Measurements from ENCODE around the gene GATA5.

GATA5 gene

GRCh38 chr20:62482146-62482809, 6.5 kb upstream of the GATA5 start:
- Histone ChIP-seq H3K27ac (no peak overlapping the region), H3K4me3 (ENCODE audit: low read depth, low read length) (no peak overlapping the region), H3K36me3 (replicated peaks) (no peaks in the 10 kb centered on the region), H3K27me3 (replicated peaks) (peaks cover 92% of the 10 kb centered on the region)
- no peak for TF ChIP-seq CTCF (IDR thresholded peaks at IDR 0.05; ENCODE audit: low read depth, low read length, missing control alignments)
- in situ Hi-C loops (cut with HindIII; ENCODE audit: low pct_ligation_motif_present, low sequenced_read_pairs), result no loop called here
- DNase-seq, result no peak

GRCh38 chr20:62481425-62482145, 5.8 kb upstream of the GATA5 start:
- peaks cover 87% of the 10 kb centered on the region for H3K27me3 ChIP-seq (replicated peaks)
- in situ Hi-C loops (cut with HindIII; ENCODE audit: low pct_ligation_motif_present, low sequenced_read_pairs), result no loop called here
- DNase-seq, result no peak

GRCh38 chr20:62480318-62480717, 4.5 kb upstream of the GATA5 start:
- Histone ChIP-seq H3K27ac (no peak overlapping the region), H3K27me3 (replicated peaks) (peaks cover 86% of the 10 kb centered on the region), H3K36me3 (replicated peaks) (no peaks in the 10 kb centered on the region), H3K4me3 (ENCODE audit: low read depth, low read length) (no peak overlapping the region)
- in situ Hi-C loops (cut with HindIII; ENCODE audit: low pct_ligation_motif_present, low sequenced_read_pairs), result no loop called here
- no peak for DNase-seq
- no peak for TF ChIP-seq CTCF (IDR thresholded peaks at IDR 0.05; ENCODE audit: low read depth, low read length, missing control alignments)

More at GRCh38 chr20:62481425-62482145, 5.8 kb upstream of the GATA5 start:
- Histone ChIP-seq H3K4me3 (ENCODE audit: low read depth, low read length) (no peak overlapping the region), H3K36me3 (replicated peaks) (no peaks in the 10 kb centered on the region), H3K27ac (no peak overlapping the region)
- no peak for TF ChIP-seq CTCF (IDR thresholded peaks at IDR 0.05; ENCODE audit: low read depth, low read length, missing control alignments)

- in situ Hi-C loops (cut with HindIII; ENCODE audit: low pct_ligation_motif_present, low sequenced_read_pairs), result no loop called here
- TF ChIP-seq CTCF (IDR thresholded peaks at IDR 0.05; ENCODE audit: low read depth, low read length, missing control alignments), result no peak
- no peak for DNase-seq
Observed at GRCh38 chr20:62479656-62480055, 3.9 kb upstream of the GATA5 start.

GRCh38 chr20:62479156-62479555, 3.4 kb upstream of the GATA5 start:
- no peak for TF ChIP-seq CTCF (IDR thresholded peaks at IDR 0.05; ENCODE audit: low read depth, low read length, missing control alignments)
- peaks cover 85% of the 10 kb centered on the region for H3K27me3 ChIP-seq (replicated peaks)
- H3K4me3 ChIP-seq (ENCODE audit: low read depth, low read length), result no peak overlapping the region
- no peak for DNase-seq
- in situ Hi-C loops (cut with HindIII; ENCODE audit: low pct_ligation_motif_present, low sequenced_read_pairs), result no loop called here
- no peaks in the 10 kb centered on the region for H3K36me3 ChIP-seq (replicated peaks)
- no peak overlapping the region for H3K27ac ChIP-seq

More at GRCh38 chr20:62479656-62480055, 3.9 kb upstream of the GATA5 start:
- H3K36me3 ChIP-seq (replicated peaks), result no peaks in the 10 kb centered on the region
- H3K27me3 ChIP-seq (replicated peaks), result peaks cover 86% of the 10 kb centered on the region
- no peak overlapping the region for H3K27ac ChIP-seq
- H3K4me3 ChIP-seq (ENCODE audit: low read depth, low read length), result no peak overlapping the region
